Measurements from ENCODE around the gene NOTUM.

The NOTUM gene

GRCh38 chr17:81908793-81909192, 52.2 kb downstream of the NOTUM start:
- DNase-seq = no peak

DNA sequence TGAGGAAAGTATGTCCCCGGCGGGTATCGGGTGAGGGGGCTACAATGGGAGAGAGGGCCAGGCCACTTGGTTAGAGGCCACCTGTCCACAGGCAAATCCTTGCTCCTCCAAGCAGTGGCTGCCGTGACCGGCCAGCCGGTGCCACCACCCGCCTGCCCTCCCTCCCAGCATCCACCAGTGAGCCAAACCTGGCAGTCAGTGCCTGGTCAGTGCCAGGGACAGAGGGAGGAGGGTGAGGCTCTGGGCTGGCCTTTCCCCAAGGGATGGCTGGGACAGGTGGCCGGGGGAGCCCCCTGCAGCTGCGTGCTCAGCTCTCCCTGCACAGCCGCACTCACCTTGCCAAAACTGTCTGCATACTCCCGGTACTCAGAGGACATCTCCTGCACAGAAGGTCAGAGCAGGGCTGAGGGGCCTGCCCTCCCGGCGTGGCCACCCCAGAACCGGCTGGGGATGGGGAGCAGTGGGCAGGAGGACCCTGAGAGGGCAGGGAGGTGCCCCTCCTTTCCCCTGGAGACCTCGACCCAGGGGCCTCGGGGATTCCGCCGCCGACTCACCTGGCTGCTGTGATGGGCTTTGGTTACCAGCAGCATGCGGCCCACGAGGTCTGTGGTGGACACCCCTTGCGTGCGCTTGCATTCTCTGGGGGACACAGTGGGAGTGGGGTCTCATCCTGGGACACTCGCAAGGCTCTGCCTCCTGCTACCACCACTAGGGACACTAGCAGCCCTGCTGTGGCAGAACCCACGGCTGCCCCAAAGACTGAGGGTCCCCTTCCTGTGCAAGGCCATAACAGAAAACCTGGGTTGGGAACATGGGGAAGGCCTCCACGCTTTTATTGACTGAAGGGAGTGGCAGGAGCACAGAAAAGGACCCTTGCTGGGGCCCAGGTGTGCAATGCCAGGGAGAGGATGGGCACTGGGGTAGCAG, 53.5 kb downstream of the NOTUM start:
- DNase-seq = no peak

- no peak for DNase-seq
Observed at GRCh38 chr17:81906476-81907218, 54.3 kb downstream of the NOTUM start.

DNA sequence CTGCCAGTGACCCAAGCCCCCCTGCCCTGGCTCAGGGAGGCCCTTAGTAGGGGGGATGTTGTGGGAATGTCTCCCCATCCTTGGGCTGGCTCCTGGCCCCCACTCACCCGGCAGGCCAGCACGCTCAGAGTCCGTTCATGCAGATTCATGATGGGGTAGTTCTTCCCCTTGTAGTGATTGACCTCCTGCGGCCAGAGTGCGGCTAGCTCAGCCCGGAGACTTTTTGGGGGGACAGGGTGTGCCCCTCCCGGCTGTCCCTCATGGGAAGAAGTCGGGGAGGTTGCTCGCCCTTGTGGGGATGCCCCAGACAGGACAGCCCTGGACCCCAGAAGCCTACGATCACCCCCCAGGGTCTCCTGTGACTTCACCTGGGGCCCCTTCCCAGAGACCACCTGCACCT, 55.0 kb downstream of the NOTUM start:
- DNase-seq = no peak

DNA sequence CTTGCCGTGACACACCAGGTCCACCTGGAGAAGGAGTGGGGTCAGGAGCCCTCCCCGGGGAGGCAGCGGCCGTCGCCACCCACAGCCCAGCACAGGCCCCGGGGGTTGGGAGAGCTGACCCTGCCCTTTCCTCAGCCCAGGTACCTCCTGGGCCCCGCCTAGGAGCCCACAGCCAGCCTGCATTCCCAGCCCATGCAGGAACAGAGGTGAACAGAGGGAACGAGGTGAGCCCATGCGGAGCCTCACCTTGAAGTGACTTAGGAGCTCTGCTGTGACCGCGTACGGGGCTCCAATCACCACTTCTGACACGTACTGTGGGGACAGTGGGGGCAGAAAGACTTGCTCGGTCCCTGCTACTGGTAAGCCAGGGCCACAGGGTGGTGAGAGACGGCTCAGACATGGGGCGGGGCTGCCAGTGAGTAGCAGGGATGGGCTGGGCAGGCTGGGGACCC, 55.5 kb downstream of the NOTUM start:
- no peak for DNase-seq

DNA sequence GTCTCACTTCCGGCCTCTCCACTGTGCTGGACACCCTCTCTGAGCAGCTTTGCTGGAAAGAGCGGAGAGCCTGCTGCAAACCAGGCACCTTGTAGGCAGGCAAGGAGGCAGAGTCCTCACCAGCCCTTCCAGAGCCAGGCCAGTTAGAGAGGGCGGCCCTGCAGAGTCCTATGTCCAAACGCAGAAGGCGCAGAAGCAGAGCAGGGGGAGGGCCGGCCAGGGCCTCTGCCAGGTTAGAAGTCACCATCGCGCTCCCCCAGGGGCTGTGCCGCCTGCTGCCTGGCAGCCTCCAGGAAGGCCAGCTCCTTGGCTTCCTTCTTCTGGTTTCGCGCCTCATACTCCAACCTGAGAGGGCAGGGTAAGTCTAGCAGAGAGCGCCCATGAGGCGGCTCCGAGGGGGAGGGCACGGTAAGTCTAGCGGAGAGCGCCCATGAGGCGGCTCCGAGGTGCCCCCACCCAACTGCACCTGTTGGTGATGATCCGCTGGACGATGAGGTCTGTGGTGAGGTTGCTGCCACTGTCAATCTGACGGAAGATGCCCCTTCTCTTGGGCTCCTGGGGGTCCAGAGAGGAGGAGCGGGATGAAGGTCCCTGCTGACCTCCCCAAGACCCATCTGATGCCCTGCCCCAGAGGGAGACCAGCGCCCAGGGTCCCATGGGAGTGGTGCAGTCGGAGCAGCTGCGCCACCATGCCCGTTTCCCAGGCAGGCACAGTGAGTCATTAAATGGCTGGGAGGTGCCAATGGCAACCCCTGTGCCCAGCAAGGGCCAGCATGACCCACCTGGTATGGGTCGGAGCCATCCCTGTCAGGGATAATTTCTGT, 56.2 kb downstream of the NOTUM start:
- no peak for DNase-seq

GRCh38 chr17:81903896-81904599, 56.9 kb downstream of the NOTUM start:
- no peak for DNase-seq

DNA sequence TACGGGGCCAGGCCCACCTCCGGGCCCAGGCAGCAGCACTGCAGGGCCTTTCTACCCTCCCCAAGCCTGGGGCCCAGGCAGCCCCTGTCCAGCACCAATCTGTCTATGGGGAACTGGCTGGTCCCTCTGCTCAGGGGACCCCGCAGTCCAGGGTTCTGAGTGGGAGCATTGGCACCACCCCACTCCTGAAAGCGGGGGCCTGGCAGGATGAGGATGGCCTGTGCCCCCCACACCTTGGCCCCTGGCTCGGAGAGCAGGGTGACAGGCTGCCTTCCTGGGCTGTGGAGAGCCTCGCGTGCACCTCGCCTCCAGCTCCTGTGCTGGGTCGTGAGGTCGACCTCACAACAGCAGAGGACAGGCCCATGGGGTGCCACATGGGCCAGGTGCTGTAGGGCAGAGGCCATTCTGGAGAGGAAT, 57.6 kb downstream of the NOTUM start:
- DNase-seq = no peak

DNA sequence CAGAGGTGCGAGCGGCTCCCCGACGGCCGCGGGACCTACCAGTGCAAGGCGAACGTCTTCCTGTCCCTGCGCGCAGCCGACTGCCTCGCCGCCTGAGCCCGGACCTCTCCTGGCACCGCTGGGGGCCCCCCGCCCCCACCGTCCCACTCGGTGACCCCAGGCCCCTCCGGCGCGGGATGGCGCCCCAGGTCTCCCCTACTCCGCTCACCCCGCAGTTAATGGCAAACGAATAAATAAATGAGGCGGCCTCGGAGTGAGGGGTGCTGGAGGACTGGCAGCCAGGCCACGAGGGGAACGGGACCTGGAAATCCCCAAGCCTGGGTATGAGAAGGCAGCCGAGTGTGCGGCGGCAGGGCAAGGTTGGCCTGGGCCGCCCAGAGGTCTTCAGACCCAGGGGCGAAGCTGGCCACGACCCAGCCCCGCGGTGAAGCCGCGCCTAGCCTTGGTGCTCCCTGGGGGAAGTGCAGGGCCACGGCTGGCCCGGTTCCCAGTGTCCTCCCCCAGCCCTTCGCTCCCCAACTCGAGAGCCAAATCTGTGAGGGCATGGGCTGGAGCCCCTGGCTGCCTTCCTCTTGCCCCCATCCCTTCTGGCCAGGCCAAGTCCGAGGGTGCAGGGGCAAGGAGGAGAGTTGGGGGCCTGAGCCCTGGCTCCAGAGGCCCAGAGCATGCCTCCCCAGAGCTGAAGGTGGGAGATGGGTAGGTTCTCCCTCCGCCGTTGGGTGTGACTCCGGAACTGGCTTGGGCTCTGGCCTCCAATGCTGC, 58.2 kb downstream of the NOTUM start:
- DNase-seq = no peak
